ENCODE measurements around the gene SPSB2.

DNA sequence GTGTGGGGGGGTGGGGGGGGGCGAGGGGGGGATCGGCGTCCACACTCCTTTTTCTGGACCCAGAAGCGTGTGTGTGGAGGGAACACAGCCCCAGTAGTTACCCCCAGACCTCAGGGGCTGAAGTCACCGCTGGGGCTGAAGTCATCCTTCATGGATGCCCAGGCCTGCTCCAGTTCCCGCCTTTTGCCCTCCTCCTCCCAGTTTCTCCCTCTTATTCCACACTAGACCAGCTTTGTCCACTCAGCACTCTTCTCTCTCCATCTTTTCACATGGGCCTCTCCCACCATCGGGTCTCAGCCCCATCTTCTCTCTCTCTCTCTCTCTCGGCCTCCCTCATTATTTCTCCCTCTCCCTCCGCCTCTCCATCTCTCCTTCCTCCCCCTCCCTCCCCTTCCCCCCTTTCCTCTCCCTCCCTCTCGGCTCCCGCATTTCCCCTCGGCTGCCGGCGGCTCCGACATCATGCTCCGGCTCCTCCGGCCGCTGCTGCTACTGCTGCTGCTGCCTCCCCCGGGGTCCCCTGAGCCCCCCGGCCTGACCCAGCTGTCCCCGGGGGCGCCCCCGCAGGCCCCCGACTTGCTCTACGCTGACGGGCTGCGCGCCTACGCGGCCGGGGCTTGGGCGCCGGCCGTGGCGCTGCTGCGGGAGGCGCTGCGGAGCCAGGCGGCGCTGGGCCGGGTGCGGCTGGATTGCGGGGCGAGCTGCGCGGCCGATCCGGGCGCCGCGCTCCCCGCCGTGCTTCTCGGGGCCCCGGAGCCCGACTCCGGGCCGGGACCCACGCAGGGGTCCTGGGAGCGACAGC lies 44.9 kb downstream of the SPSB2 start, which contains the start of gene P3H3:
- TF ChIP-seq CTCF (conservative IDR thresholded peaks at IDR 0.05 in 1 of 2, IDR thresholded peaks at IDR 0.05 in 1 of 2; ENCODE audit: extremely low read depth in 1 of 2, insufficient read depth in 1 of 2, low read depth in 1 of 2, low read length in 2 of 2) (no peak), EZH2 (IDR thresholded peaks at IDR 0.05; ENCODE audit: borderline replicate concordance, low read length) (no peak)
